ENCODE results near the gene PALLD. TPM values are rescaled to one million over a fixed set of nuclear protein-coding genes. Genes with fewer than 3 reads are reported as not detected.
A peak's percentile ranks its signal among the peaks of the same experiment; 100 is the strongest.

Gene PALLD
- total RNA-seq, 4 donors from 2014 or later: 1,036 to 2,270 (median 2,202) TPM

DNA sequence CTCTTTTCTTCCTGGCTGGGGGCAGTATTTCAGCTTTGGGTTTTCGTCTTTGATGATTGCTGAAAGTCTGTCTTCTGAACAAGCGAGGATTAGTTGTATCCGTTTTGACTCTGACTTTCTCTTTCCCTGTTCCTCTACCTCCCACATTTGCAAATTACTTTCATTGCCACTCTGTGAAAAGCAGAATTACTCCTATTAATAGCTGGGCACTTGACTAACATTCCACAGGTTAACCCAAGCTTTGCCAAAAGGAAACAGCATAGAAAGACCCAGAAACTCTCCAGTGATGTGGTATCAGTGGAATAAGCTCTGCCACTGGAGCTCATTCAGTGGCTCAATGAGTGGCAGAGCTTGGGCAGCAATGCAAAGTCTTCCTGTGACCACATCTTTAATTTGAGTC is 238.9 kb downstream of the PALLD start:
- H3K9me3 ChIP-seq: no peaks in the 10 kb centered on the region
- H3K36me3 ChIP-seq: no peaks in the 10 kb centered on the region
- ATAC-seq: no peak
- 52% methylated on average over 3 of the region's 3 CpGs; no CpG with 5 or more reads in 1 of the 2 donors for WGBS, 2 donors (ENCODE audit: low coverage in 1 of 2)
- H3K4me3 ChIP-seq: no peak overlapping the region
- H3K27me3 ChIP-seq: no peaks in the 10 kb centered on the region
- peaks cover 0 to 17% (median 4%) of the 10 kb centered on the region in 3 donors for H3K4me1 ChIP-seq
- peak overlapping the region in 3 of 4 donors; percentile 21 to 61 (median 49) for H3K27ac ChIP-seq
- TF ChIP-seq POLR2A (IDR thresholded peaks at IDR 0.05) (no peak), POLR2AphosphoS5 (IDR thresholded peaks at IDR 0.05) (no peak), EP300 (IDR thresholded peaks at IDR 0.05) (no peak), CTCF (IDR thresholded peaks at IDR 0.05) (no peak)

DNA sequence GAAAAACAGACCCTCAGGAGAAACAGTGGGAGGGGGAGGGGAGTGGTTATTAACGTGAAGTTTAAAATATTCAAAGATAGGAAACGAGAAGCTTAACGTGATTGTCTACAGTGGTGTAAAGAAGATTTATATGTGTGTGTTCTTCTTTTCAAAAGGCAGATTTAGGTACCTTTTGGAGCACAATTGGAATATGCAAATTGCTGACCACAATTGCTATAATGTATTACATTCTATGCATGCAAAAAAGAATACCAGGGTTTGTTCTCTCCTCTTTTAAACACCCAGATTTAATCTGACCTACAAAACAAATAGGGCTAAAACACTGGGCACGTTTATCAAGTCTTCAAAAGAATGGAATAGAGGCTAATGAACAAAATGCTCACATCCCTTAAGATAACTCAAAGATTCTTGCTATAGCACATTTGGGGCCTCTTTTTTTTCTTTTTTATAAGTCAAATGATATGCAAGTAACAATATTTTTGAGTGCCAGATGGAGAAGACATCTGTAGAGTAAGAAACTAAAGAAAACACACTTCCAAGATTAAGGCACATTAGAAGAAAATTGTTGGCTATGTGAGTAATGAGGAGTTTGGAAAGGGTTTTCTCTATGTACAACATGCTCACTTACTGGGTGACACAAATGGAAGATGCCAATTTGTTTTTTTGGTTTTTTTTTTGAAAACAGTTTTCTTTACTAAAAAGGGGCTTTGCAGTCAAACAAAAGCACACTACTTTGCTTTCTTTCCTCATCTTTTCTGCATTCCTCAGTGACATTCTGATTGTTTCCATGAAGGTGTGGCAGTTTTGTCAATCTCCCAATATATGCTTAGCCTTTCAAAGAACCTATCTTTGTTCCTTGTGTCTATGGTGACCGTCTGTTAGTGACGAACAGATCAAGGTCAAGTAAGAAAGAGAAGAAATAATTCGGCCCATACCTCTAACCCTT is 240.3 kb downstream of the PALLD start:
- no peaks in the 10 kb centered on the region for H3K36me3 ChIP-seq
- ATAC-seq: no peak
- WGBS, 2 donors (ENCODE audit: low coverage in 1 of 2): 76 to 87% methylated on average over 7 of the region's 7 CpGs
- no peak overlapping the region for H3K4me3 ChIP-seq
- no peaks in the 10 kb centered on the region for H3K9me3 ChIP-seq
- peaks cover 0 to 20% (median 4%) of the 10 kb centered on the region in 3 donors for H3K4me1 ChIP-seq
- no peaks in the 10 kb centered on the region for H3K27me3 ChIP-seq
- TF ChIP-seq POLR2AphosphoS5 (IDR thresholded peaks at IDR 0.05) (no peak), POLR2A (IDR thresholded peaks at IDR 0.05) (no peak), EP300 (IDR thresholded peaks at IDR 0.05) (no peak), CTCF (IDR thresholded peaks at IDR 0.05) (no peak)
- no peak overlapping the region for H3K27ac ChIP-seq

- Histone ChIP-seq H3K27me3 (no peaks in the 10 kb centered on the region), H3K36me3 (no peaks in the 10 kb centered on the region), H3K9me3 (no peaks in the 10 kb centered on the region), H3K4me3 (no peak overlapping the region), H3K4me1 (peaks cover 0 to 25% (median 4%) of the 10 kb centered on the region in 3 donors), H3K27ac (no peak overlapping the region)
- no peak for ATAC-seq
- TF ChIP-seq EP300 (IDR thresholded peaks at IDR 0.05) (no peak), POLR2A (IDR thresholded peaks at IDR 0.05) (no peak), CTCF (IDR thresholded peaks at IDR 0.05) (no peak), POLR2AphosphoS5 (IDR thresholded peaks at IDR 0.05) (no peak)
- WGBS, 2 donors (ENCODE audit: low coverage in 1 of 2): 74 to 88% methylated on average over 3 to 4 of the region's 4 CpGs
These were observed 240.9 kb downstream of the PALLD start for GRCh38 chr4:168737806-168738172.

GRCh38 chr4:168739886-168740285 is 243.0 kb downstream of the PALLD start:
- no peaks in the 10 kb centered on the region for H3K27me3 ChIP-seq
- peaks cover 0 to 22% (median 1%) of the 10 kb centered on the region in 3 donors for H3K4me1 ChIP-seq
- no peak overlapping the region for H3K4me3 ChIP-seq
- no peaks in the 10 kb centered on the region for H3K36me3 ChIP-seq
- H3K9me3 ChIP-seq: no peaks in the 10 kb centered on the region
- TF ChIP-seq EP300 (IDR thresholded peaks at IDR 0.05) (no peak), CTCF (IDR thresholded peaks at IDR 0.05) (no peak), POLR2A (IDR thresholded peaks at IDR 0.05) (no peak), POLR2AphosphoS5 (IDR thresholded peaks at IDR 0.05) (no peak)
- no peak overlapping the region for H3K27ac ChIP-seq
- ATAC-seq: no peak
- 24 to 55% methylated on average over 2 of the region's 2 CpGs for WGBS, 2 donors (ENCODE audit: low coverage in 1 of 2)

DNA sequence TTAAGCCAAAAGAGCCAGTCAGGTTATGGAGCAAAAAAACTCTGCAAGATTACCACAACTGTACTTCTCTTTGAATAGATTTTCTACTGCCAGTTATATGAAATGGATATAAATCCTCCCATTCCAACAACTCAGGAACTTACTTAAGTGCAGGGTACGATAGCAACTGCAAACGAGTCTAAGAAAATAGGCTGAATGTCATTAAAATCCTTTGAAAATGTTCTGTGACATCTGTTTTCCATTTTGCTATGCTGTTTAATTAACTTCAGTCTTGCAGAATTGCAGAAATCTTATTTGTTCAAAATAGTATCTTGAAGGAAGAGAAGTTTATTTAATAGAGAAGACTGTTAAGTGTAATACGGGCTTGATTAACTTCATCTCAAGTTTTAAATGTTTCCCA is 243.8 kb downstream of the PALLD start:
- TF ChIP-seq EP300 (IDR thresholded peaks at IDR 0.05) (no peak), POLR2AphosphoS5 (IDR thresholded peaks at IDR 0.05) (no peak), CTCF (IDR thresholded peaks at IDR 0.05) (no peak), POLR2A (IDR thresholded peaks at IDR 0.05) (no peak)
- ATAC-seq: no peak
- 66 to 74% methylated on average over 3 of the region's 3 CpGs for WGBS, 2 donors (ENCODE audit: low coverage in 1 of 2)
- H3K27me3 ChIP-seq: no peaks in the 10 kb centered on the region
- no peak overlapping the region for H3K27ac ChIP-seq
- peaks cover 0 to 14% (median 0%) of the 10 kb centered on the region in 3 donors for H3K4me1 ChIP-seq
- H3K9me3 ChIP-seq: no peaks in the 10 kb centered on the region
- H3K36me3 ChIP-seq: no peaks in the 10 kb centered on the region
- H3K4me3 ChIP-seq: no peak overlapping the region

Measured in gastroesophageal sphincter (tissue), 4 donors.